ENCODE data around the gene PTPRN2.

PTPRN2 gene

GRCh38 chr7:158576050-158576762, 11.4 kb downstream of the PTPRN2 start:
- DNase-seq = no peak

GRCh38 chr7:158574308-158575036, 13.2 kb downstream of the PTPRN2 start:
- no peak for DNase-seq

- DNase-seq = no peak
These were observed 14.3 kb downstream of the PTPRN2 start for GRCh38 chr7:158573310-158573709.

GRCh38 chr7:158572000-158572828, 15.4 kb downstream of the PTPRN2 start:
- no peak for DNase-seq

- DNase-seq = no peak
These were observed 17.0 kb downstream of the PTPRN2 start for GRCh38 chr7:158570449-158571170.

- no peak for DNase-seq
These were observed 17.7 kb downstream of the PTPRN2 start for GRCh38 chr7:158569858-158570323.

- DNase-seq = no peak
These were observed 18.4 kb downstream of the PTPRN2 start for GRCh38 chr7:158568974-158569857.

- no peak for DNase-seq
These were observed 20.4 kb downstream of the PTPRN2 start for GRCh38 chr7:158567153-158567603.

GRCh38 chr7:158564663-158565035, 23.0 kb downstream of the PTPRN2 start:
- DNase-seq = no peak

GRCh38 chr7:158563911-158564662, 23.5 kb downstream of the PTPRN2 start:
- no peak for DNase-seq

GRCh38 chr7:158563051-158563450, 24.6 kb downstream of the PTPRN2 start:
- no peak for DNase-seq

GRCh38 chr7:158562517-158562916, 25.1 kb downstream of the PTPRN2 start:
- DNase-seq = no peak

GRCh38 chr7:158561659-158562058, 26.0 kb downstream of the PTPRN2 start:
- DNase-seq = no peak

- DNase-seq = no peak
These were observed 27.2 kb downstream of the PTPRN2 start for GRCh38 chr7:158560386-158560785.

- no peak for DNase-seq
These were observed 28.3 kb downstream of the PTPRN2 start for GRCh38 chr7:158559356-158559755.

- DNase-seq = no peak
These were observed 28.8 kb downstream of the PTPRN2 start for GRCh38 chr7:158558816-158559215.

GRCh38 chr7:158557441-158557755, 30.2 kb downstream of the PTPRN2 start:
- DNase-seq = no peak

- no peak for DNase-seq
These were observed 30.7 kb downstream of the PTPRN2 start for GRCh38 chr7:158556721-158557440.

GRCh38 chr7:158555034-158555520, 32.5 kb downstream of the PTPRN2 start:
- no peak for DNase-seq

GRCh38 chr7:158550886-158551452, 36.7 kb downstream of the PTPRN2 start:
- DNase-seq = no peak
